HG03108 (cell line): ENCODE measurements around the gene HMGN1.

Experiments used
- ATAC-seq: cut with Tn5 transposase; IDR thresholded peaks from one replicate; pipeline ENCODE4 v1.9.1; 2021; ENCODE audit warnings: moderate library complexity; ENCODE audit not compliant: unreplicated experiment

Gene HMGN1

GRCh38 chr21:39334611-39335010, 14.3 kb downstream of the HMGN1 start:
- ATAC-seq: no peak

DNA sequence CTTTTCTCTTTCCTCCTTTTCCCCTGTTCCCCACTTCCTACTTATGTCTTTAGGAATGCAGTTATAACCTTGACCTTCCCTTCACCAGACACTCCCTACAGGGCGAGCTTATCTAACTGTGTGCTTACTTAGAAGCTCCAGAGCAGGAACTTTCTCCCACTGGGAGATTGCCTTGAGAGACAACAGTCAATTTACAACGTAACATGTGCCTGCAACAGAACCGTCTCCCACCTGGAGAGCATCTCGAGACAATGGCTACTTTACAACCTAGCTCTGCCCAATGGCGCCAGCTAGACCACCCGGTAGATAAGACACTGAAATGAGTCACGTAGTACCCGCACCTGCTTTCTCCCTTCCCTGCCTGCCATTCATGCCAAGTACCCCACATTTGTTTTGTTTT, 16.7 kb downstream of the HMGN1 start:
- no peak for ATAC-seq

DNA sequence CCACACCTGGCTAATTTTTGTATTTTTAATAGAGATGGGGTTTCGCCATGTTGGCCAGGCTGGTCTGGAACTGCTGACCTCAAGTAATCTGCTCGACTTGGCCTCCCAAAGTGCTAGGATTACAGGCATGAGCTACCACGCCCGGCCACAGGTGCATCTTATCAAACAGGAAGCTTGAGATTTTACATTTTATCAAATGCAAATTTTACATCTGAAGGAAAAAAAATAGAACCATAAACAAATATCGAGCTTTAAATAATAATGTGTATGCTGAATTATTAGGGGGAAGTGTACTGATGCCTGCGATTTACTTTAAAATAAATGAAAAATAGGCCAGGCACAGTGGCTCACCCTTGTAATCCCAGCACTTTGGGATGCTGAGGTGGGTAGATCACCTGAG, 18.9 kb downstream of the HMGN1 start:
- no peak for ATAC-seq

GRCh38 chr21:39327727-39328126, 21.2 kb downstream of the HMGN1 start:
- no peak for ATAC-seq

GRCh38 chr21:39326607-39327307, 22.1 kb downstream of the HMGN1 start:
- ATAC-seq: no peak

DNA sequence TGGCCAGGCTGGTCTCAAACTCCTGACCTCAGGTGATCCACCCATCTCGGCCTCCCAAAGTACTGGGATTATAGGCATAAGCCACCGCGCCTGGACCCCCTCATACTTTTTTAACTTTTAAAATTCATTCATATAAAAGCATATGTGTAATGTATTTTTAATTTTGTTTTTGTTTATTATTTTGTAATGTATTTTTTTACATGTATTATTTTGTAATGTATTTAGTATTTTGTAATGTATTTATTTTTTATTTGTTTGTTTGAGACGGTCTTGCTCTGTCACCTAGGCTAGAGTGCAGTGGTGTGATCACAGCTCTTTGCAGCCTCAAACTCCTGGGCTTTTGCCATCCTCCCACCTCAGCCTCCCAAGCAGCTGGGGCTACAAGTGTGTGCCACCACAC, 23.4 kb downstream of the HMGN1 start:
- no peak for ATAC-seq

DNA sequence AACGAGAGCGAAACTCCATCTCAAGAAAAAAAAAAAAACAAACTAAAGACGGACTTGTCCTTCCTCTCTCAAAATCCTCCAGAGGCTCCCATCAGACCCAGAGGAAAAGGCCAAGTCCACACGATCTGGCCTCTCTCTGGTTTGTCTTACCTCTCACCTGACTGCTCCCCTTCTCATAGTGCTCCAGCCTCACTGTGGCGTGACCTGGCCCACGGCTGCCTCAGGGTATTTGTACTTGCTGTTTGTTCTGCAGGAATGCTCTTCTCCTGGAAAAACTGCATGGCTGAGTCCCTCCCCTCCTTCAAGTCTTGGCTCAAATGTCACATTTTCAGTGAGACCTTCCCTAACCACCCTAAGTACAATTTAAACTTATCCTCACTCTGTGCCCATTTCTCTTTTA, 27.5 kb downstream of the HMGN1 start:
- ATAC-seq: no peak

DNA sequence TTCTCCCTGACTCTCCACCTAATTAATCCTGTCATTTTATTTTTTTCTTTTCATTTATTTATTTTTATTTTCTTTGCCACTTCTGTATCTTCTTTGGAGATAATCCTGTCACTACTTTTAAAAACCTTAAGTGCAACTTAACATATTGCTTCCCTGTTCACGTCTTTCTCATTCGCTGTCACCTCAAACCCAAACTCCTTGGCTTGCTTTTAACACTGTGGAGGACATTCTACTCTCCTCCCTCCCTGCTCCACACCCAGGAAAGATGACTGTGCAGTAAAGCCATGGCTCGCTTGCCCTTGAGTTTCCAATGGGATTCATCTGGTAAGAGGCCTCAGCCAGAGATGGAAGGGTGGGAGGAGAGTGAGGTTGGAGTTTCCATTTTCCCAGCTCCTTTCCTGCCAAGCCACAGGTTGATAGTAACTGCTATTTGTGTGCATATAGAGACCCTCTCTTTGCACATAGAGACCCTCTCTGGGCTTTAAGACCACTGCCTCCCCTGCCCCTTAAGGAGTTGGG, 29.0 kb downstream of the HMGN1 start:
- ATAC-seq: no peak

DNA sequence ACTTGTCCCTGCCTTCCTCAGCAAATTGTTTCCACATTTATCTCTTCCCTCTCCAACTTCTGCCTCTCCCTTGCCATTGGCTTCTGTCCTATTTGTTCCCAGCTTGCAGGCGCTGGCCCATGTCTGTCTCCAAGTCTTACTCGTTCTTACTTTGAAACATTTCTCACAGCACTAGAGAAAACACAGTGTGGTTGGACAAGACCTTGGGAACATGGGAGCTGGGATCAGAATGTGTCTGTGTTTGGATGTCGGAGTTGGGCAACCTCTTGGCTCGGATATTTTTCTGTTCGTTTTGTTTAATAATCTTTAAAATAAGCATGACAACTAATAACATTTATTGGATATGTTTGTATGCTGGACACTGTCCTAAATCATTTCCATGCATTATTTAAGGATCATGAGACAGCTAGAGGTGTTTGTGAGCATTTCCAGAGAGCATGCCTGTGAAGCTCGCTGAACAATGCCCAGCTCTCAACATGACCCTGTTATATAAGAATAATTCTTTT, 29.6 kb downstream of the HMGN1 start:
- ATAC-seq: no peak

DNA sequence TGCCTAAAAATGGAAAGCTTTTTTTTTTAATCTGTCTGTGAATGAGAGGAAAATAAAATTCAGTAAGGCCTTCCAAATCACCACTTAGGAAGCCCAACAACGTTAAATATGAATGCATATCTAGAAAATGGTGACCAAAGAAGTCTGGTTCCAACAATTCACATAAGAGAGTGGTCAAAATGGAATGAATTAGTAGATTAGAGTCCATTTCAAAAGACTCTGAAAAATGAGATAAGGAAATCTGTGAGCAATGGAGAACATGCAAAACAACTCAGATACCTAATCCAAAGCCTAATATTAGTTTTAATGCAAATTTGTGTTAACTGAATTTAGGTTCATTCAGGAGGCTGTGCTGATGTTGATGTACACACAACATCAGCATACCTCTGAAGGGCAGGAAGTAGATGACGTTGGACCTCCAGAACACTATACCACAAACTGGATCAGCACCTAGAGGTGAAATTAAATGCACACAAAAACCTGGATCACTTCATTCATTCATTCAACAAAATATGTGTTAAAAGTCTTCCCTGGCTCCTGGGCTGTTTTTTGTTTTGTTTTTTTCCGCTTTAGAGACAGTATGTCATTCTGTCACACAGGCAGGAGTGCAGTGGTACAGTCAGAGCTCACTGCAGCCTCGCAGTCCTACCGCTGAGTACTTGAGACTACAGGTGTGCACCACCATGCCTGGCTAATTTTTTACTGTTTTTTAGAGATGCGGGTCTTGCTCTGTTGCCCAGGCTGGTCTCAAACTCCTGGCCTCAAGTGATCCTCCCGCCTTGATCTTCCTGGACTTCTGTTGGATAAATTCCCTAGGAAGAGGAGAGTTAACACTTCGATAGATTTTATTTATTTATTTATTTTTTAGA, 30.6 kb downstream of the HMGN1 start:
- ATAC-seq: no peak

DNA sequence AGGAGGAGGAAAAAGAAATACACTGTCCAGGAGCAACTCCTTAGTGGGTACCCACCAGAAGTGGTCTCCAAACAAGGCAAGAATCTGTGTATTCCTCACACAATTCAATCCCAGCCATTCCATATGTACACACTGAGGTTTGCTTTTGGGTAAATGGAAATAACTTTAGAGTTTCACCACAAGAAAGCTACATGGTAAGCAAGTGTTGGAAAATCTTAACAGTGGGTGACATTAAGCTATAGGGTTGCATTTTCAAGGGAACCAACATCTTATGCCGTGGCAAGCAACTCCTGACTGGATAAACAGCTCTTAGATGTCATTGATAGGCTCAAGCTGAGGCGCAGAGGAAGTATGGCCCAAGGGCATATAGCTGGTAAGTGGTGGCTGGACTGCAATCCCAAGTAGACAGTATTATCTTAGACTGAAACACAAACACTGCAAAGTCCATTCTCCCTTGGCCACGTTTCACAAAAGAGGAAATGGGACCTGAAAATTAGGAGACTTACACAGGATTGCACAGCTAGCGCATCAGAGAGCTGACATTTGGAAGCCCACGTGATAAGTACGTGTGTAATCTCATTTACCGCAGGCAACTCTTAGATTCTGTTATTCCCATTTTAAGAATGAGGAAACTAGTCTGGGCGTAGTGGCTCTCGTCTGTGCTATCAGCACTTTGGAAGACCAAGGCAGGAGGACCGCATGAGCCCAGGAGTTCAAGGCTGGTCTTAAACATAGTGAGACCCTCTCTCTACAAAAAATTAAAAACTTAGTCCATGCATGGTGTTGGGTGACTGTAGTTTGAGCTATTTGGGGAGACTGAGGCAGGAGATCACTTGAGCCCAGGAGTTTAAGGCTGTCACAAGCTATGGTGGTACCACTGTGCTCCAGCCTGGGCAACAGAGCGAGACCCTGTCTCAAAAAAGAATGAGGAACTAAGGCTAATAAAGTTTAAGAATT, 31.5 kb downstream of the HMGN1 start:
- ATAC-seq: no peak

DNA sequence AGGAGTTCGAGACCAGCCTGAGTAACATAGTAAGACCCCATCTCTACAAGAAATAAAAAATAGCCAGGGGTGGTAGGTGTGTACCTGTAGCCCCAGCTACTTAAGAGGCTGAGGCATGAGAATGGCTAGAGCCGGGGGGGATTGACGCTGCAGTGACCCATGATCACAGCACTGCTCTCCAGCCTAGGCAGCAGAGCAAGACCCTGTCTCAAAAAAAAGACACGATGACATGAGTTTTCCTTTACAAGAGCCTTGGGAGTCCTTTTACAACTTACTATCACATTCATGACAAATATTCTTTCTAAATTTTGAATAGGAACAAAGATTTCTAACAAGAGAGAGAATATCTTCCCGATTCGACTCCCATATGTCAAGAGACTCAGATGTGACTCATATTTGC, 32.2 kb downstream of the HMGN1 start:
- no peak for ATAC-seq

DNA sequence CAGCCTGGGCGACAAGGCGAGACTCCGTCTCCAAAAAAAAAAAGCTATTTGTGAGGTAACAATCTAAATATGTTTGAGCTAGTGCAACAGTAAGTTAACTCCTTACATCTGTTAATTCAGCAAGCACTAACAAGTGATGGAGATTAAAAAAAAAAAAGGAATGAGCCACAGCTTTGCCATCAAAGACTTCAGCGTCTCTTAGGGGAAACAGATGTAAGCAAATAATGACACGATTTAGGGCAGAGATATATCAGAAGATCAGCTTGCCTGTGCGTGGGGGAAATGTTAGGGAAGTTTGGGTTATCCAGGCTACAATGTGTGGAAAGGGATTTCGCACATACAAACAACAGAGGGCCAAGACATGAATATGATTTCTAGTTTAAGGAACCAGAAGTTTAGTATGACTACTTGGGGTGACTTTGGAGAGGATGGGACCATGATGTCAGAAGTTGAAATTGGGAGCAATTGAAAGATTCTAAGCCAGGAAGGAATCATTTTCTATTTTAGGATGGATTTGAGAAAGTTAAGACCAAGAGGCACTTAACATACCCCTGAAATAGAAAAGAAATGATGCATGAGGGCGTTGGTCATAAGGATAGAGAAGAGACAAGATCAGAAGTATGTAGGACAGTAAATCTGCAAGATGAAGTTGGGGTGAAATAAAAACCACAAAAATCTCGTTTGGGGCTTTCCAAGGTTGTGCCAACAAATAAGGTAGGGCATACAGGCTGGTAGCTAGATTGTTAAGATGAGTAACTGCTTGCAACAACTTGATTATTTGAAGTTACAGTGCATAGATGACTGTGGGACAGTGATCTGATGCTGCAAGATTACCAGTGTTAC, 33.1 kb downstream of the HMGN1 start:
- no peak for ATAC-seq

DNA sequence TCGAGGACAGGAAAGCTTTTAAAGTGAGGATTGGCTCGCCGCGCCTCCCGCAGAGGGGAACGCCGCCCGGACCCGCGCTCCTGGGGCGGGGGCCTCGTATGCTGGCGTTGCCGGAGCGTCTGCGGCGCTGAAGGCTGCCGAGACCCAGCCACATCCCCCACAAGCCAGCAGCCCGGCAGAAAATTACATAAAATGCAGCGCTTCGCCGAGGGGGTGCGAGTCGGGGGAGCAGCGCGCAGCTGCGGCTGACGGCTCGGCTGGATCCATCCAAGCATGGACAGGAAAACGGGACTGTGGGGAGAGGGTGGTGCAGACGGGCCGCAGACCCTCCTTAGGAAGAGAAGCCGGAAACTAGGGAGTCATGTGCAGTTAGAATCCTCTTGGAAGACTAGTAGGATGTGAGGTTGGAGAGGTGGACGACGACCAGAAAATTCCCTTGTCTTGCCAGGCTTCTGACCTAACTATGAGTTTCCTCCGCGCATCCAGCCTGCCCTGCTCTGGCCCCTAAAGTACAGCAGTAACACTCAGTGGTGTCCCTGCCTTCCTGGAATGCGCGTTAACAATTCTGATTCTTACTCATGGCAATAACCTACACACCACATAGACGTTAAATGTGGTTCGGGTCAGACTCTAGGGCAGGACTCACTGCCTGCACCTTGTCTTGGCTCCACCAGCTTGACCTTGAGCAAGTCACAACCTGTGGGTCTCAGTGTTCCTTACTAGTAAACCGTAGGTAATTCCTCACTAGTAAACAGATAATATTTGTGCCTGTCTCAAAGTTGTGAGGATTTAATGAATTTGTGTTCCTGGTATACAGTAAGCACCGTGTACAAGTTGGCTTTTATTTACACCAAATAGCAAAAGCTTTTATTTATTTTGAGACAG, 34.5 kb downstream of the HMGN1 start:
- peak; percentile 15 for ATAC-seq

DNA sequence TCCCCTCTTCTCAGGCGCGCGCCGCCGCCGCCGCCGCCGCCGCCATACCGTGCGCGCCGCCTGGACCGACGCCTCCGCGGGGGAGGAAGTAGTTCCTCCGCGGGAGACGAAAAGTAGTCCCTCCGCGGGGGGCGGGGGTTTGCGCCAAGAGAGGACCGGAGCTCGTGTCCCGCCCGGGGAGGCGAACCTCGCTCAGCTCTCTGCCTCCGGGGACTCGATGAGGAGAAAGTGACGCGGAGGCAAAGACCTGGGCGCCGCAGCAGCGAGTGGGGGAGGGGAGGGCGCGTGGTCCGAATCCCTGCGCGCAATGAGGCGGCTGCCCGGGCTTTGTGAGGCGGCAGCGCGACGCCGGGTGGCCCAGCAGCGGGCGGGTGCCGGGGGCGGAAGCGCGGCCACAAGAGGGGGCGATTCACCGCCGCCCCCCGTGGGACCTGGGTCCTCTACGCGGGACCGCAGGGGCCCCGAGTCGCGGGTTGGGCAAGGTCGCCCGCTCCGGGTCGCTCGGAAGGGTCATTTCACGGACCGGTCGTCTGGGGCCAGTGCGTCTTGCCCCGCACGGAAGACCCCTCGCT, 35.2 kb downstream of the HMGN1 start, which contains the start of gene BRWD1:
TSS of gene BRWD1 (minus strand) at position 62 of the 572 bp plus-strand sequence. CDS start 141 bp downstream, outside the sequence.
- ATAC-seq: peak; percentile 41

- ATAC-seq: no peak
Observed at GRCh38 chr21:39313042-39313570, 35.8 kb downstream of the HMGN1 start.

DNA sequence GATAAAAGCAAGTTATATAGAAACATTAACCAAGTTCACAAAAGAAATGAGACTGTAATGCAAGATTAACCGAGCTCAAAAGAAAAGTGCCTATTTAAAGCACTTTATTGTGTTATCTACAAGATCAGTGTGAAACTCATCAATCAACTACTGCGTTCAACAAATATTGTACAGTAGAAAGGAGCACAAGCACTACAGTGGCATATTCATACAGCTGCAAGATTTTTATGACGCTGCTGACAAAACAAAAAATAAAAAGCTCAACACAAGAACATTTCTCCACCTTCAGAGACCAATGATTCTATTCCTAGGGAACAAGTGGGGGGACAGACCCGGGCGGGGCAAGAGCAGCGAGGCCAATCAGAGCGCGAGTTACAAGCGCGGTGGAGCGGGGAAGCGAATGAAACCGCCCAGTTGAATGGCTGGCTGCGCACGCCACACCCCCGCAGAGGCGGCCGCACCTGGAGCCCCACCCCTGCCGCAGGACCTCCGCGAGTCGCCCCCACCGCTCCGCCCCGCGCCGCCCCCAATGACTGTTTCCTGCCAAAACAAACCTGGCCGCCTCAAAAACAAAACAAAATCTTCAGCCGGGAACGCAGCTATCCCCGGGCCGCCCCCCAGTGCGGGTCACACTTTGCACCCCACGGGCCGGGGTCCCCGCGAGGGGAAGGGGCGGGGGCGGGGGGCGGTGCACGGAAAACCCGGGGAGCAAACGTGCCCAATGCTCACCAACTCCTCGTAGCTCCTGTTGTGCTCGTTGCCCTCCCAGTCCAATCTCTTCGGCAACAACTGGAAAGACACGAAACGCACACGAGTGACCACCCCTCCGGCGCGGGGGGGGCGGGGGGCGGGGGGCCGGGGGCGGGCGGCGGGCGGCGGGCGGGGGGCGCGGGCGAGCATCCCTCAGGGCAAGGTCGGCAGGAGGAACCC, 36.5 kb downstream of the HMGN1 start:
- peak; percentile 76 for ATAC-seq
